Amniotic stem cell (primary cell): ENCODE measurements around the gene PRR14L.
"Not testable (repeated sequence)": the region's sequence is repeated elsewhere in the genome, so short reads cannot be mapped to it uniquely, and the experiment has no call there.

Experiments used
- DNase-seq: peaks from one replicate; lab custom pipeline; 2025; lab: John Stamatoyannopoulos, UW

Gene PRR14L

DNA sequence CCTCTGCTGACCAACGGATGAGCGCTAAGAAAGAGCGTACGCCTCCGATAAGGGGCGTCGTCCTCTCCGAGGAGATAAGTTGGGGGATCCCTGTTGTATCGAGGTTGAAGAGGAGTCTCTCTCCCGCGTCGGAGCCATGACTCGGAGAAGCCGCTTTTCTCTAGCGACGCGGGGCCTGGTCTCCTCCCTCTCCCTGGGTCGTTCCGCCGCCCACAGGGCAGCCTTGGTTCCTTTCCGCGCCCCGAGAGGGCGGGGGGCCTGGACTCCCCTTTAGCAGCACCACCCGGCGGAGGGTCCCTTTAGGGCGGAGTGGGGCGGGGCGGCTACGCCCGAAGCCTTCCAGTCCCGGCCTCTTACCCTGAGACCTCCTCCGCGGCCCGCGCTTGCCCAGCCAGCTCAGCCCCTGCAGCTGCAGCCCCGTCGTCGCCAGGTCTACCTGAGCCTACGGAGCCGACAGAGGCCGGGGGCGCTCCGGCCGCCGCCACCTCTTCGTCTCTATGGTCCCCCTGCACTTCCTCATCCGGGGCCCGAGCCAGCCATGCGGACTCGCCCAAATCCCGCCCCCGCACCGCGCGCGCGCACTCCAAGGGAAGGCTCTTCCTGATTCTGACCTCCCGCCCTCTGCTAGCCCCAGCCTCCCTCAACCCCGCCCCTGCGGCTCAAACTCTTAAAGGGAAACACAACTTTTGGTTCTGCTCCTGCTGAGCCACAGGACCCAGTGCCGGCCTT is at the start of gene PRR14L:
Gene PRR14L (minus strand): TSS at position 497 of the 729 bp plus-strand sequence. CDS start 11,272 bp downstream, outside the sequence.
- peak; percentile 95 for DNase-seq

DNA sequence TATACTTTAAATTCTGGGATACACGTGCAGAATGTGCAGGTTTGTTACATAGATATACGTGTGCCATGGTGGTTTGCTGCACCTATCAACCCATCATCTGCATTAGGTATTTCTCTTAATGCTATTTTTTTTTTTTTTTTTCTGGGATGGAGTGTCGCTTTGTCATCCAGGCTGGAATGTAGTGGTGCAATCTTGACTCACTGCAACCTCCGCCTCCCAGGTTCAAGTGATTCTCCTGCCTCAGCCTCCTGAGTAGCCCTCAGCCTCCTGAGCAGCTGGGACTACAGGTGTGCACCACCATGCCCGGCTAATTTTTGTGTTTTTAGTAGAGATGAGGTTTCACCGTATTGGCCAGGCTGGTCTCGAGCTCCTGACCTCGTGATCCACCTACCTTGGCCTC is 49.4 kb upstream of the PRR14L start:
- DNase-seq = not testable (repeated sequence)

DNA sequence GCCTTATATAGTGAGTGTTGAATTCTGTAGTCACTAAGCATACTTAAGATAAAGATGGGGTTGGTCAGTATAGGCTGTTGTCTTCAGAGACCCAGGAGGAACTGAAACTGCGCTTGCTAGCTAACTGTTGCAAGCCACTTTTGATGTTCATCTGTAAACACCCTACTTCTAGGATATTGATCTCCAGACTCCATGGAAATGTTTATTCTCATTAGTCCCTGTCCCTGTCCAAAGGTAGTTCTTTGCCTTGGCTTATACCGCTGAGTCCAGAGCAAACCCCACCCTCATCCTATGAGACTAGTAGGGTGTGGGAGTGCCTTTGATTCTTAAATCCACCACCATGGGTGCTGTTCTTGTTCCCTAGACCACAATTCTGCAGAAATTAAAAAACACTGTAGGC is 40.3 kb upstream of the PRR14L start:
- DNase-seq = no peak

DNA sequence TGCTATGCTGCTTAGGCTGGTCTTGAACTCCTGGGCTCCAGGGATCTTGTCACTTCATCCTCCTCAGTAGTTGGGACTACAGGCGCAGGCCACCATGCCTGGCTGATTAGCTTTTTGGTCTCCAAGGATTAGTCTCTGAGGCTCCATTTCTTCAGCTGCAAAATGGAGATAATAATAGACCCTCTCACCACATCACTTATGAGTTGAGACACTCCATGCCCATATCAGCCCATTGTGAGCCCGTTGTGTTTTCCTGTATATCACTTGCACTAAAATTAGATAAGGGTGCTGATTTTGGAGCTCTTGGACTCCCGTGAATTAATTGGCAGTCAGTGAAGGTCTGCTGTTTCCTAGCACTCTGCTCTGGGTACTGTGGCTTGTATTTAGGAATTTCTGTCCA is 39.9 kb upstream of the PRR14L start:
- no peak for DNase-seq

DNA sequence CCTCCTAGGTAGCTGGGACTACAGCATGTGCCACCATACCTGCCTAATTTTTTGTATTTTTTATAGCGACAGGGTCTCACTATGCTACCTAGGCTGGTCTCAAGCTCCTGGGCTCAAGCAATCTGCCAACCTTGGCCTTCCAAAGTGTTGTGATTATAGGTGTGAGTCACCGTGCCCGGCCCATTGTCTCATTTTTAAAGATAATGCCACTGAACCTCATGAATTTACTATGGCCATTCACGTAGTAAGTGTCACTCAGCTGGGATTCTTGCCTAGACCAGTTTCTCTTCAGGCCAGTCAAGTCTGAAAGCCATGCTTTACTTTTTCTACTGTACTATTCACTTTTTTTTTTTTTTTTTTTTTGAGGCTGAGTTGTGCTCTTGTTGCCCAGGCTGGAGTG is 26.3 kb upstream of the PRR14L start:
- DNase-seq = no peak

DNA sequence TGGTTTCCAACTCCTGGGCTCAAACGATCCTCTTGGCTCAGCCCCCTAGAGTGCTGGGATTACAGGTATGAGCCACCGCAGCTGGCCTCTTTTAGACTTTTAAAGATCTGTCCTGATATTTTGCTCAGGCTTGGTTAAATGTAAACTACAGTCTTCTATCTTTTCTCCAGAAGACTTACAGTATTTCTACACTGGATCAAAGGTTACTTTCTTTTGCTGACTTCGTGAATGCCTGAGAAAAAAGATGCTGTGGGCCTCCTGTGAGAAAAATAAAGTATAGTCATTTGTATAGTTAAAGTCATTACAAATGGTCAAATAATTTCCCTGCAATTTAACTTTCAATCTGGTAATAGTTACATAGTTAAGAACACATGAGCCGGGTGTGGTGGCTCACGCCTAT is 23.5 kb upstream of the PRR14L start:
- DNase-seq = no peak

DNA sequence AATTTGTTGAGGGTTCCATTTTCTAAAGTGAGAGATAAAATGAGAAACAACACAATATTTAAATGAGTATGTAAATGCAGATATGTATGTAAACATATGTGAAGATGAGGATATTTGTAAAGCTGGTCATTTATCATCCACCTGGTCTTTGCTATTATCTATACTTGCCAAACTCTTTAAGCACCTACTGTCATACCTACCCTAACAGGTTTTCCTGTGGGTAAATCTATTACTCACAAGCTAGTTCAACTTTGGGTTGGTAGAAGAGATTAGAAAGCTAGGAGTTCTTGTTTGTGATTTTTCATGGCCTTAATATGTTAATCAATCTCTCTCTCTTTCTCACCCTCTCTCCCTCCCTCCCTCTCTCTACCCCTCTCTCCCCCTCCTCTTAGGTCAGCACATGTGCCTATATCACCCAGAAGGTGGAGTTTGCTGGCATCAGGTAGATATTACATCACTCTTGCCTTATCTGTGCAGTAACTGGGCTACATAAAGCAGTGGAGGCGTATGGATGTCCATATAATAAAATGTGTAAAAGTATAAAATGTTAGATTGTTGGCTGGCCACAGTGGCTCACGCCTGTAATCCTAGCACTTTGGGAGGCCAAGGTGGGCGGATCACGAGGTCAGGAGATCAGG is 18.6 kb upstream of the PRR14L start:
- no peak for DNase-seq

DNA sequence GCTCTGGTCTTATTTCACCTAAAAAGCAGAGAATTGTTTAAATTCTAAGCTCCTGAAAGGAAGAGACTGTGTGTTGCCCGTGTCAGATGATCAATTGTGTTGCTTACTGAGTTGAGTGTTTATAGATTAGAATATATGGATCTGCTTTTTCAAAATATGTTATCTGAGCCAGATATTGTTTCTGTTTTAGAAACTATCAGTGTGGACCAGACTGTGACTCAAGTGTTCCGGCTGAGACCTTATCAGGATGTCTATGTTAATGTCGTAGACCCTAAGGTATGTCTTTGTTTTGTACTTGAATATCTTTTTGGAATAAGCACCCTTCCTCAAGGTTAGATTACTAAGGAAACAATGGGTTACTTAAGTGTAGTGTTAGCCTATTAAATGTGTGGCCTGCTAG is 14.9 kb upstream of the PRR14L start:
- no peak for DNase-seq

DNA sequence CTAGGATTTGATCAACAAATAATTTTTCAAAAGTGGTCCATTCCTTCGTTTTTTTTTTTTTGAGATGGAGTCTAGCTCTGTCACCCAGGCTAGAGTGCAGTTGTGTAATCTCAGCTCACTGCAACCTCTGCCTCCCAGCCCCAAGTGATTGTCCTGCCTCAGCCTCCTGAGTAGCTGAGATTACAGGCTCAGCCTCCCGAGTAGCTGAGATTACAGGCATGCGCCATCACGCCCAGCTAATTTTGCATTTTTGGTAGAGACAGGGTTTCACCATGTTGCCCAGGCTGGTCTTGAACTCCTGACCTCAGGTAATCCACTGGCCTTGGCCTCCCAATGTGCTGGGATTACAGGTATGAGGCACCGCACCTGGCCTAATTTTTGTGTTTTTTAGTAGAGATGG is 8.9 kb upstream of the PRR14L start:
- not testable (repeated sequence) for DNase-seq

DNA sequence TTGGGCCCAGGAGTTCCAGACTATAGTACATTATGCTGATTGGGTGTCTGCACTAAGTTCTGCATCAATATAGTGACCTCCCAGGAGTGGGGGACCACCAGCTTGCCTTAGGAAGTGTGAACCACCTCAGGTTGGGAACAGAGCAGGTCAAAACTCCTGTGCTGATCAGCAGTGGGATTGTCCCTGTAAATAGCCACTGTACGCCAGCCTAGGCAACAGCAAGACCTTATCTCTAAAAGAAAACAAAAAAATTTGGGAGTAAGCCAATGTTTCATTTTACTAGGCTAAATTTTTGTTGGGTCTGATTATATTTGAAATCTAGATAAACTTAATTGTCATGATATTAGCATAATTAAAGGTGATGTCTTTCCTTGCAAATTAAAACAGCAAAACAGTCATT is 7.3 kb upstream of the PRR14L start:
- no peak for DNase-seq

DNA sequence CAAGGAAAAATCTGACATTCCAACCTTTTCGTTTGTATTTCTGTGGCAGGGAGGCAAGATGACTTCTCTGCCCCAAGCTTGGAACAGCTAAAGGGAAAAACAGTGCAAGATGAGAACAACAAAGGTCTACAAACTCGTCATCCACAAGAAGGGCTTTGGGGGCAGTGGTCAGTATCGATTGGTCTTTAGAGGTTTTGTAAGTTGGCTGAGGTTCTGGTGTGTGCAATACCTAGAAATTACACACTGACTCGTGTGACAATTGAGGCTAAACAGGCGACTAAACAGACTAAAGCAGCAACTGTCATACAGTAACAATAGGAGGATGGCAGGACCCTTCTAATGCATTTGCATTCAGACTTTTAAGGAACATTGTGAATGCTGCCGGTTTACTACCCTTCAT is 4.9 kb upstream of the PRR14L start:
- no peak for DNase-seq

DNA sequence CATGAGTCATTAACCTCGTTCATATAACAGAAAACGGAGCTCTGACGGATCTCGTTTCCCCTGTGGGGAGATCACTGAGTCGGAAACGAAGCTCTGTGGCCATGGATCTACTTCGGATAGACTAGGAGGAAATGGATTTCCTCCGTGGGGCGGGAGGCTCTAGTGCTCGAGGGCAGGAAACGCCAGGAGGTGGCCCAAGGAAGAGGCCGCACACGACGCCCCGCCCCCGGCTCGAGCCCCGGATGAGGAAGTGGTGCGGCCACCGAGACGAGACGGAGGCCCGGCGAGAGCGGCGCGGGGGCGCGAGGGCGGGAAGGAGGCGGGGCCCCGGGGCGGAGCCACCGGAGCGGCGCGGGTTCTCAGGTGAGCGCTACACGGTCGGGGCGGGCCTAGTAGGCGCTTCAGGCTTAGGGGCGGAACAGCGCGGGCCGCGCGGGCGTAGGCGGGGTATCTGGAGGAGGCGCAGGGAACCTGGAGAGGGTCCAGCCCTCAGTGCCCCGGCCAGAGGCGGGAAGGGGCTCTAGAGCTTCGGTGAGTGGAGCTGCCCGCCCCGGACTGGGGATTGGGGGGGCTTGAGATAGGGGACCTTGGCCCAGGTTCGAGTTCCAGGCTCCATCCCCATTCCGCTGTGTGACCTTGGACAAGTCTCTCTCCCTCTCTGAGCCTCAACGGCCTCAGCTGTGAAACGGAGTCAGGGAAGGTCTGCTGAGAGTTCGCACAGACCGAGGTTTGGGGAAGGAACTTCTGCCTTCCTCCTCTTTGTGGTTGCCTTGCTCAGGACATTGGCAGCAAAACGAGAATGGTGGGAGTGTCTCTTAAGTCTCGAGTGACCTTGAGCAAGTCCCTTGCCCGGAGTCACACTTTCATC is 3.9 kb upstream of the PRR14L start, which contains the start of gene DEPDC5:
Gene DEPDC5 (plus strand): TSS at position 386 of the 868 bp plus-strand sequence. CDS start 903 bp downstream, outside the sequence.
- peak; percentile 86 for DNase-seq

DNA sequence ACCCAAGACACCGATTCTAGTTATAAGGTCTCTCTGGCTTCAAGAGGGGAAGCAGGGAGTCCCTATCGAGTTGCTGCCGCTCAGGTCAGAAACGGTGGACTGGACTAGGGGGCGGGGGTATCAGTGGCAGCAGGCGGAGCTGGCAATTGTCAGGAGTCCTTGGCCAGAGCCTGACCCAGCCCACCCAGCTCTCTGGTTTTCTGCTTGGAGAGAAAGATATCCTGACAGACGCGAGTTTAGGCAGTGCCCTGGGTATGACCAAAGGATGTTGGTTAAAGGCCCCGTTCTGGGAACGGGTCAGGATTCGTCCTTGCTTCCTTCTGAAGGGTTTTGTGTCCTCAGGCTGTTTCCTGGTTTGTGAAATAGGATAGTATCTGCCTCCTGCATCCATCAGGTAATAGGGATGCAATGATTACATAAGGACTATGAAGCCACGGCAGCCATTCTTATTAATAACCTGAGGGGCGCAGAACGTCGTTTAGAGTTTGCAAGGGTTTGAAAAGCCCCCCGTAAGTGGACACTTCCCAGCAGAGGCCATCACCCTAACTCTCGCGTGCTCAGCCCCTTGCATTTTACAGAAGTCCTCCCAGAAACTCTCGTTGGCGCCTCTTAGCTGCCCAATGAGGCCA is 3.2 kb upstream of the PRR14L start:
- no peak for DNase-seq

DNA sequence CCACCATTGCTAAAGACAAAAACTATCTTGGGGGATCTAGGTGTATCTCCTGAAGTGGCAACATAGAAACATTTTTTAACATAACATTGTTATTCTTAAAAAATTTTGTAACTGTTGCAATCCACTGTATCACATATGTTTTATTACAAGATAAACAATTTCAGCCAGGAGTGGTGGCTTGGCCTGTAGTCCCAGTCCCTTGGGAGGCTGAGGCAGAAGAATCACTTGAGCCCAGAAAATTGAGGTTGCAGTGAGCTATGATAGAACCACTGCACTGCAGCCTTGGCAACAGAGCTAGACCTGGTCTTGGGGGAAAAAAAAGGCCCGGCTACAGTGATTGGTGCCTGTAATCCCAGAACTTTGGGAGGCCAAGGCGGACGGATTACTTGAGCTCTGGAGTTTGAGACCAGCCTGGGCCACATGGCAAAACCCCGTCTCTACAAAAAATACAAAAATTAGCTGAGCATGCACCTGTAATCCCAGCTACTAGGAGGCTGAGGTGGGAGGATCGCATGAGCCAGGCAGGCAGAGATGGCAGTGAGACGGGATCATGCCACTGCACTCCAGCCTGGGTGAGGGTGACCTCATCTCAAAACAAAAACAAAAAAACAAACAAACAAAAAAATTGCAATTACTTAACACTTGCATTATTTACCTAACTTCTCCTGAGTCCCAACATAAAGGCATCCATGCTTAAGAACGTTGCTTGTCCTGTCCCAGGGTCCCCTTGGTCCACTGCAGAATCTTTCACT is 2.3 kb upstream of the PRR14L start:
- no peak for DNase-seq

DNA sequence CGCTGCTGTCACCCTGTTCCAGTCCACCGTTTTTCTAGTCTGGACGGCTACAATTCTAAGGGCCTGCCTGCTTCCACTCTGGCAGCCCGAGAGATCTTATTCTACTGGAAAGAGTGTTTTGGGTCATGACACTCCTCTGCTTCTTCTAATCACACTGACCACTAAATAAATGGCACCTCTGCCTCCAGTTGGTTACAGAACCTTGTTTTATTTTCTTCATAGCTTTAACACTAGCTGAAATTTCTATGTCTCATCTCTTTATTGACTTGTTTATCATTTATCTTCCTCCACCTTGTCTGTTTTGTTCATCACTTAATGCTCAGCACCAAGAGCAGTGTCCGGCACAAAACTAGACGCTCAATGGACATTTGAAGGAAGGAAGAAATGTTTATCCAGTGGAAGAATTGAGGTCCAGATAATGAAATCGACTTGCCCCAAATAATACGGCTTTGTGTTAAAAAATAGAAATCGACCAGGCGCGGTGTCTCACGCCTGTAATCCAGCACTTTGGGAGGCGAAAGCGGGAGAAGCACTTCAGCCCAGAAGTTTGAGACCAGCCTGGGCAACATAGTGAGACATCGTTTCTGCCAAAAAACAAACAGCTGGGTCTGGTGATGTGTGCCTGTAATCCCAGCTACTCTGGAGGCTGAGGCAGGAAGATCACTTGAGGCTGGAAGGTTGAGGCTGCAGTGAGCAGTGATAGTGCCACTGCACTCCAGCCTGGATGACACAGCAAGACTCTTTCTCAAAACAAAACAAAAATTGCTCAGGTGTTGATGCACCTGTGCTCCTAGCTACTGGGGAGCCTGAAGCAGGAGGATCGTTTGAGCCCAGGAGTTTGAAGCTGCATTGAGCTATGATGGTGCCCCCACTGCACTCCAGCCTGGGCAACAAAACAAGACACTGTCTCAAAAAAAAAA is 693 bp upstream of the PRR14L start:
- no peak for DNase-seq

DNA sequence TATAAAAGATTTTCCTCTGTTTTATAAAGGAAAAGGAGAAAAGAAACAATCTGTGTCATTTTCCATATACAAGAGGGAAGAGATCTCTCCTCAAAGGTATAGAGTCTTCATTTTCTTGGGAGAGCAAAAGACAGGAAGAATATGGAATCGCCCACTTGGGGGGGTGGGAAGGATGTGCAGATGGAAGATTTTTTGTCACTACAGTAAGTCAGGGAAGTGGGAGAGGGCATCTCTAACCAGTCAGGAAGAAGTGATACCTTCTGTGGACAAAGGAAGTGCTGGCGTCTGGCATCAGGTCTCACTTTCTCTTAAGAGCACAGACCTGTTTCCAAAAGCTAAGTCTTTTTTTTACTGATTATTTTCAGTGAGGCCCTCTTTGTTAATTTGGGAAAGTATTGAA is 1.4 kb downstream of the PRR14L start:
- DNase-seq = no peak

DNA sequence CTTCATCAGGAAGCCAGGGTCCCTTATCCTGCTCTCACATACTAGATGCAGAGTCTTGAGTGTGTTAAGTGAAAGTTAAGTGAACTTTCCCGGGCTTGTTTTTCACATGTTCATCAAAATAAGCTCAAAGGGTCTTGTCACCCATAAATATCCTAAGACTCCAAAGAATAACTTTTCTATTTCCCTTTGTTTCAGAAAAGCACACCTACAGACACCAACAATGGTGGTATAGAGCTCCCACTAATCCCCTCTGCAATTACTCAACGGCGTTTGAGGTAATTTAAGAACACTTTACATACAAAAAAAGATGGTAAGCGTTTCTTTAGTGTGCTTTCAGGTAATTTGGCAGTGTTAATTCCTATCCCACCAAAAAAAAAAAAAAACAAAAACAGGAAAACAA is 2.5 kb downstream of the PRR14L start:
- DNase-seq = no peak

DNA sequence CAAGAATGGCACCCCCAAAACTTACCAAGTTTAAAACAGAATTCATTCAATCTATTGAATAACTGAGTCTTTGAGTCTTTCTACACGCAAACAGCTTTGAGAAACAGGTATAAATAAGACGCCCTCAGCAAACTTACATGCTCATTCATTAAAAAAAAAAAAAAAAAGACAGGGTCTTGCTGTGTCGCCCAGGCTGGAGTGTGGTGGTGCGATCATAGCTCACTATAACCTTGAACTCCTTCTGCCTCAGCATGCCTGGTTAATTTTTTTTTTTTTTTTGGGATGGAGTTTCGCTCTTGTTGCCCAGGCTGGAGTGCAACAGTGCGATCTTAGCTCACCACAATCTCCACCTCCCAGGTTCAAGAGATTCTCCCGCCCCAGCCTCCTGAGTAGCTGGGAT is 6.1 kb downstream of the PRR14L start:
- no peak for DNase-seq

DNA sequence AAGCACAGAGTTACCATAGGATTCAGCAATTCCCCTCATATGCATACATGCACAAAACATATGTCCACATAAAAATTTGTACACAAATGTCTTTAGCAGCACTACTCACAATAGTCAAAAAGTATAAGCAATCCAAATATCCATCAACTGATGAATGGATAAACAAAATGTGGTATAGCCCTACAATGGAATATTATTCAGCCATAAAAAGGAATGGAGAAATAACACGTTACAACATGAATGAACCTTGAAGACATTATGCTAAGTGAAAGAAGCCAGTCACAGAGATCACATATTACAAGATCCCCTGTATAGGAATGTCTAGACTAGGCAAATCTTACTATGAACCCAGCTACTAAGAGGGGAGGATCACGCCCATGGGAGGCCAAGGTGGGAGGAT is 7.2 kb downstream of the PRR14L start:
- DNase-seq = no peak

DNA sequence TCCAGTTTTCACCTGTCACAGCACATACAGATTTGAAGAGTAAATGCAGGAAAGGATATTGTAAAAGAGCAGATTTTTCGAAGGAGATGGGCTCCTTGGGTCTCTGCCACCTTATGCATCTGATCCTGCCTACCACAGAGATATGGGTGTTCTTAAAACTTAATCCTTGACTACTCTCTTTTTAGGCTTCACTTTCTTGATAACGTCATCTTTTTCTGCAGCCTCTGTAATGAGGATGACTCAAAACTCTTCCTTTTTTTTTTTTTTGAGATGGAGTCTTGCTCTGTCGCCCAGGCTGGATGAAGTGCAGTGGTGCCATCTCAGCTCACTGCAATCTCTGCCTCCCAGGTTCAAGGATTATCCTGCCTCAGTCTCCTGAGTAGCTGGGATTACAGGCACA is 7.8 kb downstream of the PRR14L start:
- DNase-seq = no peak
